ENCODE data around the gene LARP1.

DNA sequence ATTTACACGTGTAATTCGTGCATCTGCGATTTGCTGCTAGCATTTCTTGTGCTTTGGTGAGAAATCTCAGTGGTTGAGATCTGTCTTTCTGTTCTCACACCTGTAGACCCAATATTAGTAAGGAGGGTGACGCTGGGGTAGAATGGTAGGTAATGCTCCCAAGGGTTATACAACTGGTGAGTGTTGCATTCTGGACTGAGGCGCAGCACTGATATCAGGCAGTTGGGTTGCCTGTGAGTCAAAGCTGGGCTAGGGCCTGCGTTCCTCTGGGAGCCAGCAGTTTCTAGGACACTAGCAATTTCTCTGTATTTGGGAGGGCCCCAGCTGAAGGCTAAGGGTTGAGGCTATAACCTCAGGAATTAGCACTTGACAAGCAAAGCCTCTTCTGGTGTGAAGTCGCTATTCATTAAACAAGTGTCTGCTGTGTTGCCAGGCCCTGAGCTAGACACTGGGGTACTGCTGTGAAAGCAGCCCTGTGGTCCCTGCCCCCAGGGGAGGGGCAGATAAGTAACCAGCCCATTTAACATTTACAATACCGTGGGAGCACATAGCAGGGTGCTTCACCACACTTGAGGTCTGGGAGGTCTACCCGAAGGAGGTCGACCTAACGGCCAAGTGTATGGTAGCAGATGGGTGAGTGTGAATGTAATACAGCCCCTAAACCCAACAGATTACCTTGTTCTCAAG is 28.7 kb downstream of the LARP1 start:
- TF ChIP-seq, protein P1, sequence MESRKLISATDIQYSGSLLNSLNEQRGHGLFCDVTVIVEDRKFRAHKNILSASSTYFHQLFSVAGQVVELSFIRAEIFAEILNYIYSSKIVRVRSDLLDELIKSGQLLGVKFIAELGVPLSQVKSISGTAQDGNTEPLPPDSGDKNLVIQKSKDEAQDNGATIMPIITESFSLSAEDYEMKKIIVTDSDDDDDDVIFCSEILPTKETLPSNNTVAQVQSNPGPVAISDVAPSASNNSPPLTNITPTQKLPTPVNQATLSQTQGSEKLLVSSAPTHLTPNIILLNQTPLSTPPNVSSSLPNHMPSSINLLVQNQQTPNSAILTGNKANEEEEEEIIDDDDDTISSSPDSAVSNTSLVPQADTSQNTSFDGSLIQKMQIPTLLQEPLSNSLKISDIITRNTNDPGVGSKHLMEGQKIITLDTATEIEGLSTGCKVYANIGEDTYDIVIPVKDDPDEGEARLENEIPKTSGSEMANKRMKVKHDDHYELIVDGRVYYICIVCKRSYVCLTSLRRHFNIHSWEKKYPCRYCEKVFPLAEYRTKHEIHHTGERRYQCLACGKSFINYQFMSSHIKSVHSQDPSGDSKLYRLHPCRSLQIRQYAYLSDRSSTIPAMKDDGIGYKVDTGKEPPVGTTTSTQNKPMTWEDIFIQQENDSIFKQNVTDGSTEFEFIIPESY (CRISPR knock-in tag; IDR thresholded peaks at IDR 0.05): no peak
- no peak for TF ChIP-seq ZNF274 (IDR thresholded peaks at IDR 0.05; ENCODE audit: borderline replicate concordance, low read depth, low read length)
- no peak for TF ChIP-seq PHF8 (IDR thresholded peaks at IDR 0.05; ENCODE audit: borderline replicate concordance, low read length)
- TF ChIP-seq, protein P2, sequence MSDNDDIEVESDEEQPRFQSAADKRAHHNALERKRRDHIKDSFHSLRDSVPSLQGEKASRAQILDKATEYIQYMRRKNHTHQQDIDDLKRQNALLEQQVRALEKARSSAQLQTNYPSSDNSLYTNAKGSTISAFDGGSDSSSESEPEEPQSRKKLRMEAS (CRISPR knock-in tag; IDR thresholded peaks at IDR 0.05): no peak
- TF ChIP-seq RAD21 (CRISPR knock-in tag; conservative IDR thresholded peaks at IDR 0.05 in 1 of 2, IDR thresholded peaks at IDR 0.05 in 1 of 2): no peak
- TF ChIP-seq, protein P3, sequence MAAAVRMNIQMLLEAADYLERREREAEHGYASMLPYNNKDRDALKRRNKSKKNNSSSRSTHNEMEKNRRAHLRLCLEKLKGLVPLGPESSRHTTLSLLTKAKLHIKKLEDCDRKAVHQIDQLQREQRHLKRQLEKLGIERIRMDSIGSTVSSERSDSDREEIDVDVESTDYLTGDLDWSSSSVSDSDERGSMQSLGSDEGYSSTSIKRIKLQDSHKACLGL (CRISPR knock-in tag; IDR thresholded peaks at IDR 0.05; ENCODE audit: borderline replicate concordance, poor library complexity, severe bottlenecking): no peak
- no peak for TF ChIP-seq HNRNPUL1 (IDR thresholded peaks at IDR 0.05; ENCODE audit: low read length)
- TF ChIP-seq NR2F6 (CRISPR knock-in tag; IDR thresholded peaks at IDR 0.05): no peak
- TF ChIP-seq, protein P4, sequence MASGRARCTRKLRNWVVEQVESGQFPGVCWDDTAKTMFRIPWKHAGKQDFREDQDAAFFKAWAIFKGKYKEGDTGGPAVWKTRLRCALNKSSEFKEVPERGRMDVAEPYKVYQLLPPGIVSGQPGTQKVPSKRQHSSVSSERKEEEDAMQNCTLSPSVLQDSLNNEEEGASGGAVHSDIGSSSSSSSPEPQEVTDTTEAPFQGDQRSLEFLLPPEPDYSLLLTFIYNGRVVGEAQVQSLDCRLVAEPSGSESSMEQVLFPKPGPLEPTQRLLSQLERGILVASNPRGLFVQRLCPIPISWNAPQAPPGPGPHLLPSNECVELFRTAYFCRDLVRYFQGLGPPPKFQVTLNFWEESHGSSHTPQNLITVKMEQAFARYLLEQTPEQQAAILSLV (tag; IDR thresholded peaks at IDR 0.05): no peak
- no peak for TF ChIP-seq BACH1 (tag; IDR thresholded peaks at IDR 0.05)
